Activated T-helper 1 cell treated with anti-CD3 and anti-CD28 coated beads, Interleukin-12 subunit alpha, Interleukin-12 subunit beta, Interleukin-2, Interleukin-4 antibody, amounts not matched to agents 30 ng/mL and 10 ng/mL and 1 ng/mL, durations not matched to agents 14 hours and 24 hours and 36 hours (primary cell): Measurements from ENCODE around the gene SERPINB12. TPM values are rescaled to one million over a fixed set of nuclear protein-coding genes. Genes with fewer than 3 reads are reported as not detected.

Source experiments
- DNase-seq: peaks from one replicate; pipeline ENCODE4 v3.0.0; 2021; ENCODE audit warnings: low spot score
- H3K27ac Mint-ChIP-seq: one replicate; pipeline ENCODE4 v1.8.0; 2021; ENCODE audit warnings: mild to moderate bottlenecking, mixed read lengths
- H3K27me3 Mint-ChIP-seq: one replicate; pipeline ENCODE4 v1.8.0; 2022; ENCODE audit warnings: mild to moderate bottlenecking, moderate library complexity, mixed read lengths; ENCODE audit not compliant: insufficient read depth
- H3K36me3 Mint-ChIP-seq: one replicate; pipeline ENCODE4 v1.8.0; 2021; ENCODE audit warnings: low read depth, mixed read lengths
- H3K4me1 Mint-ChIP-seq: one replicate; pipeline ENCODE4 v1.8.0; 2021; ENCODE audit warnings: low read depth, mixed read lengths
- H3K4me3 Mint-ChIP-seq: one replicate; pipeline ENCODE4 v1.8.0; 2021; ENCODE audit warnings: mild to moderate bottlenecking, moderate library complexity, mixed read lengths
- H3K9me3 Mint-ChIP-seq: one replicate; pipeline ENCODE4 v1.8.0; 2021; ENCODE audit warnings: mixed read lengths
- intact Hi-C: fragments of 100-400 bp; cut with micrococcal nuclease; formaldehyde crosslinking; loops from one replicate; pipeline ENCODE4 v1.15.1; 2024
- total RNA-seq: library from RNA; stranded (reverse); gene quantifications from 2 replicates; pipeline ENCODE4 v1.2.3, GENCODE V29; 2022

The SERPINB12 gene
- total RNA-seq, 1 donor from 2014 or later, result not detected

- no peak overlapping the region for H3K4me3 Mint-ChIP-seq
- H3K4me1 Mint-ChIP-seq, result no peaks in the 10 kb centered on the region
- H3K27ac Mint-ChIP-seq, result no peak overlapping the region
- intact Hi-C loops, result no loop called here
- no peaks in the 10 kb centered on the region for H3K36me3 Mint-ChIP-seq
- H3K27me3 Mint-ChIP-seq, result peaks cover 4% of the 10 kb centered on the region
- H3K9me3 Mint-ChIP-seq, result no peaks in the 10 kb centered on the region
- DNase-seq, result no peak
Measured at GRCh38 chr18:63590966-63591695, 49.0 kb downstream of the SERPINB12 start.

- H3K9me3 Mint-ChIP-seq, result no peaks in the 10 kb centered on the region
- no peak for DNase-seq
- intact Hi-C loops, result no loop called here
- peaks cover 4% of the 10 kb centered on the region for H3K27me3 Mint-ChIP-seq
- no peaks in the 10 kb centered on the region for H3K4me1 Mint-ChIP-seq
- no peak overlapping the region for H3K4me3 Mint-ChIP-seq
- no peak overlapping the region for H3K27ac Mint-ChIP-seq
- H3K36me3 Mint-ChIP-seq, result no peaks in the 10 kb centered on the region
Measured at GRCh38 chr18:63591725-63592124, 49.6 kb downstream of the SERPINB12 start.

GRCh38 chr18:63592471-63592870 is 50.3 kb downstream of the SERPINB12 start:
- Mint-ChIP-seq H3K9me3 (no peaks in the 10 kb centered on the region), H3K4me3 (no peak overlapping the region), H3K27ac (no peak overlapping the region), H3K36me3 (no peaks in the 10 kb centered on the region), H3K4me1 (no peaks in the 10 kb centered on the region), H3K27me3 (peaks cover 4% of the 10 kb centered on the region)
- no peak for DNase-seq
- intact Hi-C loops, result no loop called here

GRCh38 chr18:63596964-63597363 is 54.8 kb downstream of the SERPINB12 start:
- no peak for DNase-seq
- Mint-ChIP-seq H3K27ac (no peak overlapping the region), H3K27me3 (no peaks in the 10 kb centered on the region), H3K4me3 (no peak overlapping the region), H3K9me3 (no peaks in the 10 kb centered on the region), H3K36me3 (no peaks in the 10 kb centered on the region), H3K4me1 (no peaks in the 10 kb centered on the region)
- intact Hi-C loops, result no loop called here

- Mint-ChIP-seq H3K4me3 (no peak overlapping the region), H3K36me3 (no peaks in the 10 kb centered on the region)
Measured at GRCh38 chr18:63603355-63603754, 61.2 kb downstream of the SERPINB12 start.

GRCh38 chr18:63603772-63604171 is 61.6 kb downstream of the SERPINB12 start:
- Mint-ChIP-seq H3K4me1 (no peaks in the 10 kb centered on the region), H3K4me3 (no peak overlapping the region), H3K36me3 (no peaks in the 10 kb centered on the region), H3K27me3 (no peaks in the 10 kb centered on the region), H3K9me3 (no peaks in the 10 kb centered on the region), H3K27ac (no peak overlapping the region)
- no peak for DNase-seq
- intact Hi-C loops, result no loop called here

More at GRCh38 chr18:63603355-63603754, 61.2 kb downstream of the SERPINB12 start:
- H3K9me3 Mint-ChIP-seq, result no peaks in the 10 kb centered on the region
- DNase-seq, result no peak
- intact Hi-C loops, result no loop called here
- H3K4me1 Mint-ChIP-seq, result no peaks in the 10 kb centered on the region
- H3K27me3 Mint-ChIP-seq, result no peaks in the 10 kb centered on the region
- no peak overlapping the region for H3K27ac Mint-ChIP-seq

- intact Hi-C loops, result no loop called here
- DNase-seq, result no peak
- Mint-ChIP-seq H3K27ac (no peak overlapping the region), H3K27me3 (no peaks in the 10 kb centered on the region), H3K36me3 (no peaks in the 10 kb centered on the region), H3K4me3 (no peak overlapping the region), H3K9me3 (no peaks in the 10 kb centered on the region), H3K4me1 (no peaks in the 10 kb centered on the region)
Measured at GRCh38 chr18:63604791-63605567, 62.8 kb downstream of the SERPINB12 start.

- Mint-ChIP-seq H3K4me3 (no peak overlapping the region), H3K4me1 (no peaks in the 10 kb centered on the region), H3K9me3 (no peaks in the 10 kb centered on the region), H3K27ac (no peak overlapping the region), H3K27me3 (no peaks in the 10 kb centered on the region), H3K36me3 (no peaks in the 10 kb centered on the region)
- intact Hi-C loops, result no loop called here
- no peak for DNase-seq
Measured at GRCh38 chr18:63606526-63606925, 64.4 kb downstream of the SERPINB12 start.

- no peak for DNase-seq
- Mint-ChIP-seq H3K27me3 (peaks cover 3% of the 10 kb centered on the region), H3K27ac (no peak overlapping the region), H3K9me3 (no peaks in the 10 kb centered on the region), H3K4me1 (no peaks in the 10 kb centered on the region), H3K36me3 (no peaks in the 10 kb centered on the region), H3K4me3 (no peak overlapping the region)
- intact Hi-C loops, result no loop called here
Measured at GRCh38 chr18:63613420-63613819, 71.3 kb downstream of the SERPINB12 start.

- H3K36me3 Mint-ChIP-seq, result no peaks in the 10 kb centered on the region
- no peak for DNase-seq
- no peaks in the 10 kb centered on the region for H3K9me3 Mint-ChIP-seq
- H3K4me1 Mint-ChIP-seq, result no peaks in the 10 kb centered on the region
- H3K4me3 Mint-ChIP-seq, result no peak overlapping the region
- no peak overlapping the region for H3K27ac Mint-ChIP-seq
- peaks cover 3% of the 10 kb centered on the region for H3K27me3 Mint-ChIP-seq
- intact Hi-C loops, result no loop called here
Measured at GRCh38 chr18:63617049-63617914, 75.1 kb downstream of the SERPINB12 start.

- no peak for DNase-seq
- no peak overlapping the region for H3K27ac Mint-ChIP-seq
- peaks cover 3% of the 10 kb centered on the region for H3K27me3 Mint-ChIP-seq
- H3K9me3 Mint-ChIP-seq, result peaks cover 3% of the 10 kb centered on the region
- no peak overlapping the region for H3K4me3 Mint-ChIP-seq
- H3K4me1 Mint-ChIP-seq, result no peaks in the 10 kb centered on the region
- intact Hi-C loops, result no loop called here
- no peaks in the 10 kb centered on the region for H3K36me3 Mint-ChIP-seq
Measured at GRCh38 chr18:63617915-63618234, 75.7 kb downstream of the SERPINB12 start.
